GM18520 (cell line): ENCODE data around the gene TAOK2.

Source experiments
- ATAC-seq: cut with Tn5 transposase; IDR thresholded peaks from one replicate; pipeline ENCODE4 v1.9.1; 2021; ENCODE audit not compliant: unreplicated experiment

TAOK2 gene

DNA sequence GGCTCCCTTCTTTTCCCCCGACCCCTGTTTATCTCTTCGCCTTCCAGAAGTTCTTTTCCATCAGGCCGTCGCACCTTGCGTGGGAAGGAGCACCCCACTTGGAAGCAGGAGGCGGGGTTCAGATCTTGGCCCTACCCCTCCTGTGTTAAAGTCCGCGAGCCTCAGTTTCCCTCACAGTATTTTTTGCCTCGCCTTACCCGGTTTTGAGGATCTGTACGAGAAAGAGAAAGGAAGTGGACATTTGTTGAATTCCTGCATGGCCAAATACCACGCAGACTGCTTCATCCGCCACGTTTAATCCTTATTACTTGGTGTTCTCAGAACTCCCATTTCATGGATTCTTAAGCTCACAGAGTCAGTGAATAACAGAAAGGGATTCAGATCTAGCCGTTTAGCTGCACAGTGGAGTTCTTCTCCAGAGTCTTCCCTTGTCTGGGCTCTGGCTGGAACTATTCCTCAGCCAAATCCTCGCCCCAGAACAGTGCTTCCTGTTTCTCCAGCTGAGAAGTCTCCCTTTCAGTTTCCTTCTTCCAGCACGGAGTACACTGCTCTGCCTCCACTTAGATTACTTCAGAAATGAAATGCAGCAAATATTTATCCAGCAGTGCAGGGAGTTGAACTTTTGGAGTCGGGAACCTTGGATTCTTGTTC lies 11.2 kb upstream of the TAOK2 start:
- ATAC-seq: no peak

GRCh38 chr16:29963021-29963743 lies 10.5 kb upstream of the TAOK2 start:
- ATAC-seq: no peak

DNA sequence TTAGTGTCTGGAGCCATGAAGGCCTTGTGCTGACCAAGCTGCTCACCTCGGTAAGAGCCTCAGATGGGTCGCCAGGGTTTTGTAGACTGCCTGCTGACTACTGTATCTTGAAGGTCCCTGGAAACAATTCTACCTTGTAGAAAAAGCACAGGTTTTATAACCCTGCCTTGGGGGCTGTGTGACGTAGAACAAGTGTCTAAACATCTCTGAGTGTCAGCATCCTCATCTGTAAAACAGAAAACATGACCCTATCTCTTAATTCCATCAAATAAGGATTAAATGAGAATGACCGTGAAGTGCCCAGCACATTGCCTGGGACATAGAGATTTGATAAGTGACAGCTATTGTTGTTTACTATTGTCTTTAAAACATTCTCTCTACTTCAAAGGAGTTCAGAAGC lies 5.5 kb upstream of the TAOK2 start:
- ATAC-seq: no peak

DNA sequence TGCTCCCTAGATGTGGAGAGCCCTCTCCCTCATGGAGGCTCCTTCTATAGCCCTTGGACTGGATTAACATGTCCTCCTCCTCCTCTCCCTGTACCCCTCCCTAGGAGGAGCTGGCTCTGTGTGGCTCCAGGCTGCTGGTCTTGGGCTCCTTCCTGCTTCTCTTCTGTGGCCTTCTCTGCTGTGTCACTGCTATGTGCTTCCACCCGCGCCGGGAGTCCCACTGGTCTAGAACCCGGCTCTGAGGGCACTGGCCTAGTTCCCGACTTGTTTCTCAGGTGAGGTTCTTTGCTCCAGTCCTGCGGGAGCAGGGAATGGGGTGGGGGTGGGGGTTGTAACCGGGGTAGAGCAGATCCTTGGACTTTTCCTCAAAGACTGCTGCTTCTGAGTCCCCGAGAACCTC lies 2.4 kb upstream of the TAOK2 start:
- ATAC-seq: no peak

DNA sequence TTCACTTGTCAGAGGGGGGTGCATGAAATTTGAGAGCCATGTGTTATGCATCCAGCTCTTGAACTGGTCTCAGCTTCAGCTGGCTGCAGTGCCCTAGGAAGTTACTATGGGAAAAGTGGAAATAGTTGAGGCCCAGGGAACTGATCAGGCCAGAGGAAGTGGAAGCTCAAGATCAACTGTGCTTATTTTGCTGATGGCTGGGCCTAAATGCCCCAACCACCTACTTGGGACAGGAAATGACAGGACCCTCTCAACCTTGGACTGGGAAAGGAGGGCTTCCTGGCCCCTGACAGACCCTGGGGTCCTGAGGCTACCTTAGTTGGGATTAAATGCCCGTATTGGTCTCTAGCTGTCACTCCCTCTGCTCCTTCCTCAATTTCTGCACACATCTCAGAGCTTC lies 1.2 kb upstream of the TAOK2 start:
- ATAC-seq: no peak

- no peak for ATAC-seq
Measured at GRCh38 chr16:29972992-29973383, 680 bp upstream of the TAOK2 start.

DNA sequence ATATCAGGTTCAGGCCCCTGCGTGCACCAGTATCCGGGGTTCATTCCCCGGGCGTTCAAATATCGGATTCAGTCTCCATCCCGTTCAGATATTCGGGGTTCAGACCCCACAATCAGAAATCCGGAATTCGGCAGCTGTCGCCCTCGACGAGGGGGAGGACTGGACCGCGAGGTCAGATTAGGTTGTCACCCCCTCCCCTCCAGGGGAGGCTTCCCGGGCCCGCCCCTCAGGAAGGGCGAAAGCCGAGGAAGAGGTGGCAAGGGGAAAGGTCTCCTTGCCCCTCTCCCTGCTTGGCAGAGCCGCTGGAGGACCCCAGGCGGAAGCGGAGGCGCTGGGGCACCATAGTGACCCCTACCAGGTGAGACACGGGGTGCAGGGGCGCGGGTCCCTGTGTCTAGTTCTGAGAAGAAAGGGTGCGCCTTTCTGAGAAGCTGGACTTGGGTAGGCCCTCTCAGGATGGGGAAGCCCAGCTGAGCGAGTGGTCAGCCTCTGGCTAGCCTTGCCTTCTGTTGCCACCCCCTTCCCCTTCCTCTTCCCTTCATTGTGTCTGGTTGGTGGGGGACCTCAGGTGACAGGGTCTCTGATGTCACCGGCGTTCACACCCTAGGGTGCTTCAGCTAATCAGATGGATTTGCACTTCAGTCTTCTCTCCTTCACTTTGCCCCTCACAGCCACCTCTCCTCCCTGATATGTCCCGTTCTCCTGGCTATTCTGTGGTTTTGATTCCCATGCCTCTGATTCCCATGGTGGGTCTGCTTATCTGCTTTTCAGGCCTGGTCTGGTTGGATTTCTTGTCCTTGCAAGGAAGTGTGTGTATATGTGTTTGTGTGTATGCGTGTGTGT lies 844 bp downstream of the TAOK2 start:
- ATAC-seq: no peak

DNA sequence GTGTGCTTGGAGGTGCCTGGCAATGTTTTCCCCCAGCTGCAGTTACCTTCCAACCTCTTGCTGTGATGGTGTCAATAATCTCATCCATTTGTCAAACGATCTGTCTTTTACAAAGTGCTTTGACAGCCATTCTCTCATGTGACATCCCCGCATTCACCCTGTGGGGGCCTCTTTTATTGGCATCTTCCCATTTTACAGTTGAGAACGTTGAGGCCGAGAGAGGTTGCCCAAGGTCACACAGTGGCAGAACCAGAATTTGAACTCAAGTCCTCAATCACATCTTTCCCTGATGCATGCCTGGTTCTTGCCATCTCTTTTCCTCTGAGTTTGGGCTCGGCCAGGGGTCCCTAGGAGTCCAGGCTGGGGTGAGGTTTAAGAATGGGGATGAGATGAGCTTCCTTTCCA lies 1.5 kb downstream of the TAOK2 start:
- no peak for ATAC-seq

- no peak for ATAC-seq
Measured at GRCh38 chr16:29975811-29976511, 2.3 kb downstream of the TAOK2 start.

- ATAC-seq: no peak
Measured at GRCh38 chr16:29977063-29977825, 3.6 kb downstream of the TAOK2 start.

DNA sequence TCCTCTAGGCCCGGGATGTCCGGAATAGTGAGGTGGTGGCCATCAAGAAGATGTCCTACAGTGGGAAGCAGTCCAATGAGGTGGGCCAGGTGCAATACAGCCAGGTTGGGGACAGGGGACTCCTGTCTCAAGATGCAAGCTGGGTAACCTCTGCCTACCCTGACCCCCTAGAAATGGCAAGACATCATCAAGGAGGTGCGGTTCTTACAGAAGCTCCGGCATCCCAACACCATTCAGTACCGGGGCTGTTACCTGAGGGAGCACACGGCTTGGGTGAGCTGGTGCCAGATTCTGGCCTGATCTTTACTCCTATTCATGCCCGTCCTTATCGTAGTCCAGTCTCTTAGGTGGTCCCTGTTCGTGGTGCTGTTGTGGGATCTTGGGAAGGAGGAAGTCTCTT lies 4.4 kb downstream of the TAOK2 start:
- ATAC-seq: no peak

DNA sequence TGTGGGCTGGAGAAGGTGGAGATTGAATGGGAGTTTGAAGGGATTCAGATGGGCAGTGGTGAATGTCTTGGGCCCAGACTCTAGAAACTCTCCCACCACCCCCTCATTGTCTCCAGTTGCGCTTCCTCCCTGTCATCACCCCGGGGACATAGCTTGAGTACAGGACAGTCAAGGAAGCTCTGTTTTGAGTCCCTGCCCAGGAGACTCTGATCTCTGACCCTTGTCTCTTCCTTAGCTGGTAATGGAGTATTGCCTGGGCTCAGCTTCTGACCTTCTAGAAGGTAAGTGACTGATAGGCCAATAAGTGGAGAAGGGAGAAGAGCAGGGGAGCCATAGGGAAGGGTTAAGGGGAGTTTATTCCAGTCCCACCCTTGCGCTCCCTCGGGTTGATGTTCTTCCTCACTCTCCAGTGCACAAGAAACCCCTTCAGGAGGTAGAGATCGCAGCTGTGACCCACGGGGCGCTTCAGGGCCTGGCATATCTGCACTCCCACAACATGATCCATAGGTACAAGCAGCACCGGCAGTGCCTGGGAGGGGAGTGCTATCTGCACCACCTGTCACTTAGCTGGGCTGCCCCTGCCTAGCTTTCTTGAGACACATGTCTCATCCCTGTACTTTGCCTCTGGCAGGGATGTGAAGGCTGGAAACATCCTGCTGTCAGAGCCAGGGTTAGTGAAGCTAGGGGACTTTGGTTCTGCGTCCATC lies 5.0 kb downstream of the TAOK2 start:
- no peak for ATAC-seq

GRCh38 chr16:29982560-29983419 lies 9.1 kb downstream of the TAOK2 start:
- ATAC-seq: no peak

DNA sequence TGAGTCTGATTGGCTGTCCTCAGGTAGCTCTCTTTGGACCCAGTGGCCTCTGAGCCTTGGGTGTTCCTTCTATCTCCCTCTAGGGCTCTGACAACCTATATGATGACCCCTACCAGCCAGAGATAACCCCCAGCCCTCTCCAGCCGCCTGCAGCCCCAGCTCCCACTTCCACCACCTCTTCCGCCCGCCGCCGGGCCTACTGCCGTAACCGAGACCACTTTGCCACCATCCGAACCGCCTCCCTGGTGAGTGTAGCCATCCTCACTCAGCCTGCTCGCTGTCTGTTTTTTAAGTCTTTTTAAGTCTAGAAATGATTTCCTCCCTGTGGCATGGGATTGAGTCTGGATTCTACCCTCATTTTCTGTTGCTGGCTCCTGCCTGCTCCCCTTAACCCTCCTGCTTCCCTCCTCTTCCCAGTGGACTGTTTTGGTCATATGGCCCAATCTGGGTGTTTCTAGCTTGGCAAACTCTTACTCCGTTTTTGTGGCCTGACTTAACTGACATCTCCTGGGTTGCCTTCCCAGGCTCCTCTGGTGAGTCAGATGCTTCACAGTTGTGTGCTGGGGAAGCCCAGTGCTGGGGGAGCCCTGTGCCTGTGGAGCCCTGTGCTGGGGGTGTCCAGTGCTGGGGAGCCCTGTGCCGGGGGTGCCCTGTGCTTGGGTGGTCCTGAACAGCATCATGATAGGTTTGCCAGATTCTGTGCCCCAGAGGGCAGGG lies 9.9 kb downstream of the TAOK2 start:
- ATAC-seq: no peak

DNA sequence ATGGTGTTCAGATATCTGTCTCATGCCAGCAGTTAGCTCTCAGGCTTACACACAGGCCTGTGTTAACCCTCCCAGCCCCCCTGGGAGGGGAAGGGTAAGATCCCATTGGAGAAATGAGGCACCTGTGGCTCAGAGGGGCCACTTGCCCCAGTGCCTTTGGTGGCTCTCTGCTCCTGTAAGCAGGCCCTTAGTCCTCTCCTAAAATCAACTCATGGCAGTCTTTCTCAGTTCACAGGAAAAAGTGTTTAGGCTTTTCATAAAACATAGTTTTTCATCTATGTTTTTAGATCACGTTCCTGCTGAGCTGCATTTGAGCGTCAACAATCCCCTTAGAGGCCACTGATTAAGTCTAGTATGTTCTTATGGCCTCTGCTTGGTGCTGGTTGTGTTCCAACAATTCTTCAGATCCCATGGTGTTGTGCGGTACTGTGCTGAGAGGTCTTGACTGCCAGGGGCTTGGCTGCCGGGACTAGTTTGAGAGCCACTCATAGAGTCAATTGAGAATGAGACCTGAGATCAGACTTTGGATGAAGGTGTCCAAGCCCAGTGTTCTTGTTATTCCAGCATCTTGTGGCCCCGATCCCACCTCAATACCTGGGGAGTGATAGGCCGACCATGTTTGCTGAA lies 10.6 kb downstream of the TAOK2 start:
- ATAC-seq: no peak

DNA sequence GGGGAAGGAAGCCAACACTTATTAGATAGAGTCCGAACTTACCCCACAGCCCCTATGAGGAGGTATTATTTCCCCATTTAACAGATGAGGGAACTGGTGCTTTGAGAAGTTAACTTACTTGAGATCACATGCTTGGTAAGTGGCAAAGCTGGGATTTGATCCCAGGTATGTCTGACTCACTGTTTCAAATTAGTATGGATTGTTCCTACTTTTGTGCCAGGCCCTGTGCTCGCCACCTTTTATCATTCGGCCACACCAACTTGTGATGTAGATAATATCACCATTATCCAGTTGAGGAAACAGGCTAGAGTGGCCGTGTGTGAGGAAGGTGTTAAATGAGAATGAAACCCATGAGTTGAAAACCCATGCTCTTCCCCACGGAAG lies 11.1 kb downstream of the TAOK2 start:
- no peak for ATAC-seq

GRCh38 chr16:29985271-29985811 lies 11.7 kb downstream of the TAOK2 start:
- ATAC-seq: no peak

DNA sequence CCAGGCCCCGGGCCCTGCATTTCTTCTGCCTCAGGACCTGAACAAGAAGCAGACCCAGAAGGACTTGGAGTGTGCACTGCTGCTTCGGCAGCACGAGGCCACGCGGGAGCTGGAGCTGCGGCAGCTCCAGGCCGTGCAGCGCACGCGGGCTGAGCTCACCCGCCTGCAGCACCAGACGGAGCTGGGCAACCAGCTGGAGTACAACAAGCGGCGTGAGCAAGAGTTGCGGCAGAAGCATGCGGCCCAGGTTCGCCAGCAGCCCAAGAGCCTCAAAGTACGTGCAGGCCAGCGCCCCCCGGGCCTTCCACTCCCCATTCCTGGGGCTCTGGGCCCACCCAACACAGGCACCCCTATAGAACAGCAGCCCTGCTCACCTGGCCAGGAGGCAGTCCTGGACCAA lies 12.6 kb downstream of the TAOK2 start:
- no peak for ATAC-seq
